Measurements from ENCODE around the gene ELMO1.

The ELMO1 gene

DNA sequence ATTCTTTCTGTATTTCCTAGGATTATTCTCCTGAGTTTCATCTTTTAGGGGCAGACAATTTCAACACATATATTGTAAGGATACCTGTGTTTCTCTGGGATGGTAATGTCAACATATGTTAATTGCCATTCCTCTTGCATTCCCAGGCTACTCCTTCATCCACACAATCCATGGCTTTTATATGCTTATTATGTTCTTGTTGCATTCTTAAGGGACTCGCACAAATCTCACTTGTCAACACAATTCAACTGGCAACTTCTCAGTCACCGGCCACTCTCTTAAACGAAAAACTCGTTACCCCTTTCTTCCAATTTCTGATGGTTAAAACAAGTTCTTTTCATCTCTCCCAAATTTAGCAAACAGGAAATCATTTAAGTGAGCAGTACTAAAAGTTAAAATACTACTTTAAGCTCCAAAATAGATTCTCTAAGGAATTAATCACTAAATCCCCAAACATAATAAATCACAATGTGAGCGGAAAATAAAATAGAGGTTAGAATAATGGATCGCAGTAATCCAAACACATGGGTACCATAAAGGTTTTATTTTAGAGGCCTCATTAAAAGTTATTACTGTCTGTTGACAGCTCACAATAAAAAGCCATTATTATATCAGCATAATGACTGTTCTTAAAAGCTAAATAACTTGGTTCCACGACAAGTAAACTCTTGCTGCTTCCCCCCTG is 223.2 kb downstream of the ELMO1 start:
- no peak for DNase-seq (ENCODE audit: low spot score)
- TF ChIP-seq, protein P1, sequence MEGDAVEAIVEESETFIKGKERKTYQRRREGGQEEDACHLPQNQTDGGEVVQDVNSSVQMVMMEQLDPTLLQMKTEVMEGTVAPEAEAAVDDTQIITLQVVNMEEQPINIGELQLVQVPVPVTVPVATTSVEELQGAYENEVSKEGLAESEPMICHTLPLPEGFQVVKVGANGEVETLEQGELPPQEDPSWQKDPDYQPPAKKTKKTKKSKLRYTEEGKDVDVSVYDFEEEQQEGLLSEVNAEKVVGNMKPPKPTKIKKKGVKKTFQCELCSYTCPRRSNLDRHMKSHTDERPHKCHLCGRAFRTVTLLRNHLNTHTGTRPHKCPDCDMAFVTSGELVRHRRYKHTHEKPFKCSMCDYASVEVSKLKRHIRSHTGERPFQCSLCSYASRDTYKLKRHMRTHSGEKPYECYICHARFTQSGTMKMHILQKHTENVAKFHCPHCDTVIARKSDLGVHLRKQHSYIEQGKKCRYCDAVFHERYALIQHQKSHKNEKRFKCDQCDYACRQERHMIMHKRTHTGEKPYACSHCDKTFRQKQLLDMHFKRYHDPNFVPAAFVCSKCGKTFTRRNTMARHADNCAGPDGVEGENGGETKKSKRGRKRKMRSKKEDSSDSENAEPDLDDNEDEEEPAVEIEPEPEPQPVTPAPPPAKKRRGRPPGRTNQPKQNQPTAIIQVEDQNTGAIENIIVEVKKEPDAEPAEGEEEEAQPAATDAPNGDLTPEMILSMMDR (IDR thresholded peaks at IDR 0.05) = no peak
- no peak overlapping the region for H3K27ac ChIP-seq
- H3K4me3 ChIP-seq = no peak overlapping the region

DNA sequence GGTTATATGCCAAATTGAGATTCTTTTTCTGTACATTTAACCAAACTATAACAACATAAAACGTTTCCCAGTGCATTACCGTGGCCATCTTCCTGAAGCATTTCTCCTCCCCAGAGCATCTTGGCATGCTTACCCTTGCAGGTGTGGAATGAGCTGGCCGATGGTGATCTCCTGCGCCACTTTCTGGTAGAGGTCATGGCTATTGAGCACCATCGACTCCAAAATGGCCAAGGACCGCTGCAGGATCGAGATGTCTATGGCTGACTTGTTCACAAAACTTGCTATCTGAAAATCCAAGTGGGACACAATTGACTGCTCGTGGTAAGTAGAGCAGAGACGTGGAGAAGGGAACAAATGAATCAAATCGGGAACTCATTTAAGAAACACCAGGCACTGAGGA is 223.9 kb downstream of the ELMO1 start:
- no peak overlapping the region for H3K27ac ChIP-seq
- no peak for DNase-seq (ENCODE audit: low spot score)
- TF ChIP-seq, protein P1 (IDR thresholded peaks at IDR 0.05) = no peak
- no peak overlapping the region for H3K4me3 ChIP-seq

DNA sequence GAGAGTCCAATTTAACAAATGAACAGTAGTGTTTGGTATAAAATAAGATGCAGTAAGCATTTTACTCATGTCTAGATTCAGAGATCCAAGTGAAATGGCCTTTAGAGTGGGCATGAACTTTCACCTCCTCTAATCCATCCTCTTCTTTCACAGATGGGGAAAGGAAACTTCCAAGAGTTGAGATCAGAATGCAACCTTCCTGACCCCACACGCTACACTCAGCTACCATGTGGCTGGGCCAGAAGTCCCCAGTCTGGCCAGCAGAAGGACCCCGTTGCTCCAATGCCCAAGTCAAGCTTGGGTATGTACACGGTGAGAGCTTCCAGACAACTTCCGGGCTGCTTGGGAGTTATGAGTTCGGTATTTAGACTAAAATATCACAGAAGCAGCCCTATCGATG is 228.0 kb downstream of the ELMO1 start:
- TF ChIP-seq, protein P1 (IDR thresholded peaks at IDR 0.05) = no peak
- DNase-seq (ENCODE audit: low spot score) = no peak
- H3K27ac ChIP-seq = no peak overlapping the region
- no peak overlapping the region for H3K4me3 ChIP-seq

DNA sequence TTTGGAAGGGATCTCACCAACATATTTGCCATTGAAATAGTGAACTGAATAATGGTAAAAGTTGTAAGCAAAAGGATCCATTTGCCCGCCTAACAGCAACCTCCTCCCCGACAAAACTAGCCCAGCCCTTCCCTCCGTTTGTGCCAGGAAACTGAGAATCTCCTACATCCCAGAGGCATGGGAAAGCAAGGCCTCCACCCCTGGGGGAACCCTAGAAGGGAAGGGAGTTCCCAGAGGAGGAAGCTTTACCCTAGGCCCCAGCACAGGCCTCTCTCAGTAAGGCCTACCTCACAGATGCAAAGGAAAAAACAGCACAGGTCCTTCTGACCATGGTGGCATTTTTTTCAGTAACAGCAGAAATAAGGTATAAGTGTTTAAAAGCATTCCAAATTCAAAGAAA is 229.7 kb downstream of the ELMO1 start:
- no peak overlapping the region for H3K4me3 ChIP-seq
- no peak for DNase-seq (ENCODE audit: low spot score)
- TF ChIP-seq, protein P1 (IDR thresholded peaks at IDR 0.05) = no peak
- H3K27ac ChIP-seq = no peak overlapping the region

DNA sequence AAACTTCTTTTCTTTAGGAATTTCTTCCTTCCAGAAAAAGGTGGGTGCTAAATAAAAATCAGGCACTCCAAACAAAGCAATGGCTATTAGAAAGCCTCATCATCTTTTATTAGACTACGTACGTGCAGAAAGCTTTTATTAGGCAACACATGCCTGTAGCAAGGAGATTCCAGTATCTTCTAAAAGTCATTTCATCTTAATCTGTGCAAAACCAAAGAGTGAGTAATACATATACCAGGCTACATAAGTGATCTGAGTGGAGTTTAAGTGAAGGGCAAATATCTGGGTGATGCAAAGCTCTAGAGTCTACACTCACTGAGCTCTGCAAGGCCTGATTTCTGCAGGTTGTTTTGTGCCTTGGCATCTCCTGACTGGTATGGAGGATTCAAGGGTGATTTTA is 231.7 kb downstream of the ELMO1 start:
- DNase-seq (ENCODE audit: low spot score) = no peak
- no peak overlapping the region for H3K27ac ChIP-seq
- no peak overlapping the region for H3K4me3 ChIP-seq
- TF ChIP-seq, protein P1 (IDR thresholded peaks at IDR 0.05) = no peak

DNA sequence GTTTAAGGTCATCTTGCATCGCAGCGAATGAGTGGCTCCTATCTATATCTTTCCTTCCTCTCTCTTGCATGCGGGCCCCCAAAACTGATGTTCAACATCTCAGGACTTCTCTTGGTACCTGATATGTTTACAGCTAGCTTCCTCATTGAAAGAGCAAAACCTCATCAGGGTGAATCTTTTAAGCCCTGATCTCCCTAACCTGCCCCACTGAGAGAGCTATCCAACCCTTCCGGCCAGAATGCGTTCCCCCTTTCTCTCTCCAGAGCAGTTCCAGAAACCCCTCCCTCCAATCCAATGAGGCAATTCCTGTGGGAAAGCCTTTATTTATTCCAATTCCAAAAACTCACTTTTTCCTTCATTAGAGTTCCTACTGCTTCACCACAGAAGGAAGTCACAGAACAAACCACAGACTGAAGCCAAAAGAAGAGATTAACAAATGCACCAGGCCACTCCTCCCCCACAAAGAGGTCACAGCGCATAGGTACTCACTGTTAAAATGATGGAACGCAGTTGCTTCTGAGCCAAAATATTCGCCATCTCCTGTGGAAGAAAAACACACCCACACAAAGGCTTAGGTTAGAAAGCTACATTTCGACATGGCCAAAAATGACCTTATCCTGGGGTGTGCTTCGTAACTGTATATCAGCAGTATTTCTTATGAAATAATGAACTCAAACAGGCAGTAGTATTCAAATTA is 232.4 kb downstream of the ELMO1 start:
- TF ChIP-seq, protein P1 (IDR thresholded peaks at IDR 0.05) = no peak
- DNase-seq (ENCODE audit: low spot score) = no peak
- no peak overlapping the region for H3K4me3 ChIP-seq
- no peak overlapping the region for H3K27ac ChIP-seq
